ENCODE data around the gene YEATS4.

Gene YEATS4

GRCh38 chr12:69392179-69392928, 32.8 kb downstream of the YEATS4 start:
- DNase-seq (ENCODE audit: low read depth): peak; percentile 57

- DNase-seq (ENCODE audit: low read depth): peak; percentile 44
Observed at GRCh38 chr12:69396041-69396440, 36.5 kb downstream of the YEATS4 start.

GRCh38 chr12:69396963-69397362, 37.4 kb downstream of the YEATS4 start:
- DNase-seq (ENCODE audit: low read depth): no peak

- peak; percentile 62 for DNase-seq (ENCODE audit: low read depth)
Observed at GRCh38 chr12:69397978-69398377, 38.4 kb downstream of the YEATS4 start.

GRCh38 chr12:69401940-69402339, 42.4 kb downstream of the YEATS4 start:
- DNase-seq (ENCODE audit: low read depth): no peak

GRCh38 chr12:69404851-69405565, 45.5 kb downstream of the YEATS4 start:
- DNase-seq (ENCODE audit: low read depth): peak; percentile 30

- DNase-seq (ENCODE audit: low read depth): peak; percentile 98
Observed at GRCh38 chr12:69405566-69405865, 46.0 kb downstream of the YEATS4 start.

- DNase-seq (ENCODE audit: low read depth): no peak
Observed at GRCh38 chr12:69406217-69406616, 46.7 kb downstream of the YEATS4 start.

- no peak for DNase-seq (ENCODE audit: low read depth)
Observed at GRCh38 chr12:69410571-69410970, 51.0 kb downstream of the YEATS4 start.

- no peak for DNase-seq (ENCODE audit: low read depth)
Observed at GRCh38 chr12:69412655-69413054, 53.1 kb downstream of the YEATS4 start.

- peak; percentile 96 for DNase-seq (ENCODE audit: low read depth)
Observed at GRCh38 chr12:69415471-69416275, 56.1 kb downstream of the YEATS4 start.

GRCh38 chr12:69417231-69417630, 57.7 kb downstream of the YEATS4 start:
- DNase-seq (ENCODE audit: low read depth): no peak

GRCh38 chr12:69417741-69418167, 58.2 kb downstream of the YEATS4 start:
- no peak for DNase-seq (ENCODE audit: low read depth)

GRCh38 chr12:69419701-69420100, 60.2 kb downstream of the YEATS4 start:
- DNase-seq (ENCODE audit: low read depth): no peak

- no peak for DNase-seq (ENCODE audit: low read depth)
Observed at GRCh38 chr12:69421548-69421947, 62.0 kb downstream of the YEATS4 start.

GRCh38 chr12:69423037-69423905, 63.7 kb downstream of the YEATS4 start:
- peak; percentile 41 for DNase-seq (ENCODE audit: low read depth)

- DNase-seq (ENCODE audit: low read depth): no peak
Observed at GRCh38 chr12:69425417-69425816, 65.9 kb downstream of the YEATS4 start.

- DNase-seq (ENCODE audit: low read depth): no peak
Observed at GRCh38 chr12:69428351-69429073, 69.0 kb downstream of the YEATS4 start.

- DNase-seq (ENCODE audit: low read depth): no peak
Observed at GRCh38 chr12:69430942-69431590, 71.5 kb downstream of the YEATS4 start.

- DNase-seq (ENCODE audit: low read depth): no peak
Observed at GRCh38 chr12:69431591-69432222, 72.2 kb downstream of the YEATS4 start.
